ENCODE results near the gene FXYD3.

The FXYD3 gene

DNA sequence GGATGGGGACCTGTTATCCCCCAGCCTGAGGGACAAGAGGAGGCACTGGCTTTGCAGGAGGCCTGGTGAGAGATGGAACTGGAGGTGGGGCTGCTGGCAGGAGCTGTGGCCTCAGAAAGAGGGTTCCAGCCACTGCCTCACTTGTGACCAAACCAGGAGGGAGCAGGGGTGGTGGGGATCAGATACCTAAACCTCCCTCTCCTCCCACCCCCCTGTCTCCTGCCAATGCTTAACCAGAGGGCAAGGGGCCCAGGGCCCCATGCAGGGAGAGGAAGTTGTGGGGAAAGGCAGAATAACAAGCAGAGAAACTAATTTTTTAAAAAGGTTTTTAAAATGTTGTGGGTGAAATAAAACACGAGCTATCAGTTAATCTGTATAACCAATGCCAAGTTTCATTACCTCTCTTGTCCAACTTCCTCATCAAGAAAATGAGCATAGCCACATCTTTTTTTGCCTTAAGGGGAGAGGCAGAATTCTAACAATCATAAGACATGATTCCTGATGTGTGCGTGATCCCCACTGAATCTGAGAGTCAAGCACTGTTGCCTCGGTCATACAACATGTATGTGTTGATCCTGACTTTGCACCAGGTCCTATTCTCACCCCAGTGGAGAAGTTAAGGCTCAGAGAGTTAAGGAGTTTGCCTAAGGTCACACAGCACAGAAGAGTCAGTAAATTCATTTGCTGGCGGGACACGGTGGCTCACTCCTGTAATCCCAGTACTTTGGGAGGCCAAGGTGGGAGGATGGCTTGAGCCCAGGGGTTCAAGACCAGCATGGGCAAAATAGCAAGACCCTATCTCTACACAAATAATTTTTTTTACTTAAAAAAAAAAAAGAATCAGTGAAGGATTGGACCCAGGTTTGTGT is 51.9 kb downstream of the FXYD3 start:
- H3K9ac ChIP-seq (ENCODE audit: low read length) = no peak overlapping the region
- H3K27me3 ChIP-seq (ENCODE audit: control insufficient read depth, insufficient read depth, low read length) = no peaks in the 10 kb centered on the region
- no peaks in the 10 kb centered on the region for H3K9me3 ChIP-seq (ENCODE audit: control insufficient read depth, low read length)
- peaks cover under 1% of the 10 kb centered on the region for H3K36me3 ChIP-seq (ENCODE audit: control insufficient read depth, insufficient read depth, low read length)
- H3K4me1 ChIP-seq (ENCODE audit: control insufficient read depth, insufficient read depth, low read length) = peaks cover 5% of the 10 kb centered on the region
- H3K4me3 ChIP-seq (ENCODE audit: low read length) = no peak overlapping the region

- Histone ChIP-seq H3K9me3 (ENCODE audit: control insufficient read depth, low read length) (no peaks in the 10 kb centered on the region), H3K36me3 (ENCODE audit: control insufficient read depth, insufficient read depth, low read length) (no peaks in the 10 kb centered on the region), H3K27me3 (ENCODE audit: control insufficient read depth, insufficient read depth, low read length) (no peaks in the 10 kb centered on the region), H3K4me1 (ENCODE audit: control insufficient read depth, insufficient read depth, low read length) (peaks cover 11% of the 10 kb centered on the region), H3K4me3 (ENCODE audit: low read length) (no peak overlapping the region), H3K9ac (ENCODE audit: low read length) (no peak overlapping the region)
Measured at GRCh38 chr19:35168196-35168595, 52.6 kb downstream of the FXYD3 start.

- H3K27me3 ChIP-seq (ENCODE audit: control insufficient read depth, insufficient read depth, low read length) = no peaks in the 10 kb centered on the region
- no peaks in the 10 kb centered on the region for H3K36me3 ChIP-seq (ENCODE audit: control insufficient read depth, insufficient read depth, low read length)
- H3K4me1 ChIP-seq (ENCODE audit: control insufficient read depth, insufficient read depth, low read length) = peaks cover 12% of the 10 kb centered on the region
- H3K9ac ChIP-seq (ENCODE audit: low read length) = no peak overlapping the region
- no peak overlapping the region for H3K4me3 ChIP-seq (ENCODE audit: low read length)
- H3K9me3 ChIP-seq (ENCODE audit: control insufficient read depth, low read length) = no peaks in the 10 kb centered on the region
Measured at GRCh38 chr19:35169221-35169995, 53.8 kb downstream of the FXYD3 start.

DNA sequence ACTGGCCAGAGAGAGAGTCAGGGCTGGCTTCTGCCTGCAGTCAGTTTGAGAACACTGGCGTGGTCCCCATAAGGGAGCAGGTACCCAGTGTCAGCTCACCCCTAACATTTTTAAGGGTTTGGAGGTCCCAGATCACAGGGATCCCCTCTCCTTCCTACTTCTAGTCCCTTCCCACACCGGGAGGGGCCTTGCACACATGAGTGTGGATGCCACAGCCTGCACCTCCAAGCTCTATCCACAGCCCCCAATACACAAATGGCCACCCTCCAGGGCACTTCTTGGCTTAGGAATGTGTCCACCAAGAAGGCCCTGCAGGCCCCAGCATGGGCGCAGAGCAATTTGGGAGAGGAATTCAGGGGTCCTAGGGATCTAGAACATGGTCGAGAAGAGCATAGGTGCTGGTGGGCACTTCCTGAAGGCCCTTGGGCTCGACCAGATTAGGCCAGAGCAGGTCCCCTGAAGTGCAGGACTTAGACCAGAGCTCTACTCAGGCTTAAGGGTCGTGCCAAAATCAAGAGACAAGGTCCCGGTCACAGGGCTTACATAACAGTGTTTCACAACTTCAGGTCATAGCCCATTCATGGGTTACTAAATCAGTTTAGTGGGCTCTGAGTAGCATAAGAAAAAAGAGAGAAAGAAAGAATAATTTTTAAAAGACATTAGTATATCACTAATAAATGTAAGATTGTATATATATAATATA is 54.9 kb downstream of the FXYD3 start:
- no peaks in the 10 kb centered on the region for H3K9me3 ChIP-seq (ENCODE audit: control insufficient read depth, low read length)
- peaks cover 12% of the 10 kb centered on the region for H3K4me1 ChIP-seq (ENCODE audit: control insufficient read depth, insufficient read depth, low read length)
- no peaks in the 10 kb centered on the region for H3K27me3 ChIP-seq (ENCODE audit: control insufficient read depth, insufficient read depth, low read length)
- no peak overlapping the region for H3K4me3 ChIP-seq (ENCODE audit: low read length)
- no peak overlapping the region for H3K9ac ChIP-seq (ENCODE audit: low read length)
- H3K36me3 ChIP-seq (ENCODE audit: control insufficient read depth, insufficient read depth, low read length) = no peaks in the 10 kb centered on the region

DNA sequence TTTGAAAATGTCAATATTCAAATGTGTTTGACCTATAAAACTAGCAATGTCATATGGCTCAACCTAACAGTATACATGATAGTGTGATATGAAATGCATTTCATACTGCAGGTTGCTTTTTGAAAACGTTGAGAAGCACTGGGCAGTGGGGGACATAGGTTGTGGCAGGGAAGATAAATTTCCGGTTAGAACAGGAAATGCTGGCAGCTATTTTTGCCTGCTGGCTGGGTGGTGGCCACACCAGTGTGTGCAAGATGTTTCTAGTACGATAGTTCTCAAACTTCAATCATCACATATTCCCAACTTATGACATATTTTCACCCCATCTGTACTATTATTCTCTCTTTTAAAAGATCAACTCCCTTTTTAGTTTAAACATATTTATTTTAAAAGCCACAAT is 56.1 kb downstream of the FXYD3 start:
- H3K9me3 ChIP-seq (ENCODE audit: control insufficient read depth, low read length) = no peaks in the 10 kb centered on the region
- H3K4me3 ChIP-seq (ENCODE audit: low read length) = no peak overlapping the region
- no peaks in the 10 kb centered on the region for H3K27me3 ChIP-seq (ENCODE audit: control insufficient read depth, insufficient read depth, low read length)
- peaks cover 19% of the 10 kb centered on the region for H3K4me1 ChIP-seq (ENCODE audit: control insufficient read depth, insufficient read depth, low read length)
- H3K36me3 ChIP-seq (ENCODE audit: control insufficient read depth, insufficient read depth, low read length) = no peaks in the 10 kb centered on the region
- H3K9ac ChIP-seq (ENCODE audit: low read length) = no peak overlapping the region
